ENCODE results near the gene SGPP1. TPM values are rescaled to one million over a fixed set of nuclear protein-coding genes. Genes with fewer than 3 reads are reported as not detected.

The SGPP1 gene
- polyA plus RNA-seq, 1 donor (not counting 4 experiments of a cell fraction or from before 2014, with no cell fraction given) = 28.7 TPM

- TF ChIP-seq CTCF (optimal IDR thresholded peaks at IDR 0.05 in 1 of 3, IDR thresholded peaks at IDR 0.05 in 1 of 3, conservative IDR thresholded peaks at IDR 0.05 in 1 of 3; ENCODE audit: extremely low read depth in 1 of 3, insufficient read depth in 2 of 3, low read length in 3 of 3) (no peak), EZH2 (IDR thresholded peaks at IDR 0.05; ENCODE audit: low read length) (no peak)
- Histone ChIP-seq H3K27me3 (ENCODE audit: control insufficient read depth, extremely low read depth, insufficient read depth, low read length) (no peaks in the 10 kb centered on the region), H3K79me2 (ENCODE audit: control insufficient read depth, insufficient read depth, low read length) (no peaks in the 10 kb centered on the region), H3K36me3 (ENCODE audit: control insufficient read depth in 2 of 2, extremely low read depth in 1 of 2, insufficient read depth in 2 of 2, low read length in 2 of 2) (no peaks in the 10 kb centered on the region), H3K9me3 (ENCODE audit: control insufficient read depth, low read depth, low read length) (no peaks in the 10 kb centered on the region), H2AFZ (ENCODE audit: control insufficient read depth, low read length) (no peak overlapping the region), H3K9ac (ENCODE audit: control insufficient read depth, extremely low read depth, insufficient read depth, low read length) (no peak overlapping the region), H3K4me2 (ENCODE audit: control insufficient read depth, extremely low read depth, insufficient read depth, low read depth, low read length) (no peak overlapping the region), H4K20me1 (ENCODE audit: control insufficient read depth, extremely low read depth, insufficient read depth, low read length) (no peaks in the 10 kb centered on the region), H3K4me3 (ENCODE audit: control insufficient read depth in 2 of 3, extremely low read depth in 1 of 3, insufficient read depth in 2 of 3, low read depth in 1 of 3, low read length in 3 of 3) (no peak overlapping the region), H3K4me1 (ENCODE audit: control insufficient read depth, extremely low read depth, insufficient read depth, low read length) (peaks cover 3% of the 10 kb centered on the region), H3K27ac (ENCODE audit: control insufficient read depth, insufficient read depth, low read length) (no peak overlapping the region), H3K9me1 (ENCODE audit: control insufficient read depth, extremely low read depth, insufficient read depth, low read length) (no peaks in the 10 kb centered on the region)
- FAIRE-seq = no peak
- no peak for DNase-seq (ENCODE audit: low read depth, low spot score)
- dilution Hi-C loops (cut with MboI; ENCODE audit: extremely low pct_ligation_motif_present, low sequenced_read_pairs) = no loop called here
Measured at GRCh38 chr14:63659726-63660125, 68.1 kb downstream of the SGPP1 start.

GRCh38 chr14:63656194-63656593 is 71.7 kb downstream of the SGPP1 start:
- Histone ChIP-seq H3K79me2 (ENCODE audit: control insufficient read depth, insufficient read depth, low read length) (no peaks in the 10 kb centered on the region), H3K36me3 (ENCODE audit: control insufficient read depth in 2 of 2, extremely low read depth in 1 of 2, insufficient read depth in 2 of 2, low read length in 2 of 2) (no peaks in the 10 kb centered on the region), H3K4me1 (ENCODE audit: control insufficient read depth, extremely low read depth, insufficient read depth, low read length) (peaks cover 3% of the 10 kb centered on the region), H3K27ac (ENCODE audit: control insufficient read depth, insufficient read depth, low read length) (no peak overlapping the region), H3K9ac (ENCODE audit: control insufficient read depth, extremely low read depth, insufficient read depth, low read length) (no peak overlapping the region), H4K20me1 (ENCODE audit: control insufficient read depth, extremely low read depth, insufficient read depth, low read length) (no peaks in the 10 kb centered on the region), H3K4me2 (ENCODE audit: control insufficient read depth, extremely low read depth, insufficient read depth, low read depth, low read length) (no peak overlapping the region), H3K27me3 (ENCODE audit: control insufficient read depth, extremely low read depth, insufficient read depth, low read length) (no peaks in the 10 kb centered on the region), H3K9me1 (ENCODE audit: control insufficient read depth, extremely low read depth, insufficient read depth, low read length) (no peaks in the 10 kb centered on the region), H2AFZ (ENCODE audit: control insufficient read depth, low read length) (no peak overlapping the region), H3K4me3 (ENCODE audit: control insufficient read depth in 2 of 3, extremely low read depth in 1 of 3, insufficient read depth in 2 of 3, low read depth in 1 of 3, low read length in 3 of 3) (no peak overlapping the region), H3K9me3 (ENCODE audit: control insufficient read depth, low read depth, low read length) (no peaks in the 10 kb centered on the region)
- TF ChIP-seq EZH2 (IDR thresholded peaks at IDR 0.05; ENCODE audit: low read length) = no peak
- TF ChIP-seq CTCF (optimal IDR thresholded peaks at IDR 0.05 in 1 of 3, IDR thresholded peaks at IDR 0.05 in 1 of 3, conservative IDR thresholded peaks at IDR 0.05 in 1 of 3; ENCODE audit: extremely low read depth in 1 of 3, insufficient read depth in 2 of 3, low read length in 3 of 3) = no peak
- no peak for FAIRE-seq
- DNase-seq (ENCODE audit: low read depth, low spot score) = no peak
- dilution Hi-C loops (cut with MboI; ENCODE audit: extremely low pct_ligation_motif_present, low sequenced_read_pairs) = no loop called here
